ENCODE measurements around the gene C3orf38.

GRCh38 chr3:88198121-88198520, 48.4 kb downstream of the C3orf38 start:
- TF ChIP-seq CTCF (IDR thresholded peaks at IDR 0.05) = no peak
- TF ChIP-seq POLR2A (IDR thresholded peaks at IDR 0.05) = no peak
